ENCODE data around the gene LTBR. TPM values are rescaled to one million over a fixed set of nuclear protein-coding genes. Genes with fewer than 3 reads are reported as not detected.
A peak's percentile ranks its signal among the peaks of the same experiment; 100 is the strongest.

The LTBR gene
- total RNA-seq, 1 experiment from 2014 or later, result 128 TPM

GRCh38 chr12:6362403-6362802 lies 21.6 kb upstream of the LTBR start:
- in situ Hi-C loops (cut with HindIII; ENCODE audit: low pct_unique_long_range_greater_than_20kb, low sequenced_read_pairs), result no loop called here
- no peak for DNase-seq (ENCODE audit: low read depth, low spot score)

- in situ Hi-C loops (cut with HindIII; ENCODE audit: low pct_unique_long_range_greater_than_20kb, low sequenced_read_pairs), result no loop called here
- no peak for DNase-seq (ENCODE audit: low read depth, low spot score)
These were observed 21.0 kb upstream of the LTBR start for GRCh38 chr12:6363010-6363329.

- in situ Hi-C loops (cut with HindIII; ENCODE audit: low pct_unique_long_range_greater_than_20kb, low sequenced_read_pairs), result no loop called here
- DNase-seq (ENCODE audit: low read depth, low spot score), result peak; percentile 62
These were observed 20.5 kb upstream of the LTBR start for GRCh38 chr12:6363330-6364043.

GRCh38 chr12:6364044-6364374 lies 20.0 kb upstream of the LTBR start:
- in situ Hi-C loops (cut with HindIII; ENCODE audit: low pct_unique_long_range_greater_than_20kb, low sequenced_read_pairs), result no loop called here
- no peak for DNase-seq (ENCODE audit: low read depth, low spot score)

- DNase-seq (ENCODE audit: low read depth, low spot score), result peak; percentile 52
- in situ Hi-C loops (cut with HindIII; ENCODE audit: low pct_unique_long_range_greater_than_20kb, low sequenced_read_pairs), result no loop called here
These were observed 16.6 kb upstream of the LTBR start for GRCh38 chr12:6367065-6367968.

GRCh38 chr12:6367969-6368892 lies 15.7 kb upstream of the LTBR start:
- no peak for DNase-seq (ENCODE audit: low read depth, low spot score)
- in situ Hi-C loops (cut with HindIII; ENCODE audit: low pct_unique_long_range_greater_than_20kb, low sequenced_read_pairs), result no loop called here

- in situ Hi-C loops (cut with HindIII; ENCODE audit: low pct_unique_long_range_greater_than_20kb, low sequenced_read_pairs), result no loop called here
- DNase-seq (ENCODE audit: low read depth, low spot score), result no peak
These were observed 14.9 kb upstream of the LTBR start for GRCh38 chr12:6368906-6369525.

- in situ Hi-C loops (cut with HindIII; ENCODE audit: low pct_unique_long_range_greater_than_20kb, low sequenced_read_pairs), result no loop called here
- DNase-seq (ENCODE audit: low read depth, low spot score), result no peak
These were observed 13.9 kb upstream of the LTBR start for GRCh38 chr12:6369916-6370575.

- in situ Hi-C loops (cut with HindIII; ENCODE audit: low pct_unique_long_range_greater_than_20kb, low sequenced_read_pairs), result no loop called here
- no peak for DNase-seq (ENCODE audit: low read depth, low spot score)
These were observed 13.4 kb upstream of the LTBR start for GRCh38 chr12:6370576-6370935.

GRCh38 chr12:6370994-6371754 lies 12.8 kb upstream of the LTBR start:
- no peak for DNase-seq (ENCODE audit: low read depth, low spot score)
- in situ Hi-C loops (cut with HindIII; ENCODE audit: low pct_unique_long_range_greater_than_20kb, low sequenced_read_pairs), result no loop called here

- in situ Hi-C loops (cut with HindIII; ENCODE audit: low pct_unique_long_range_greater_than_20kb, low sequenced_read_pairs), result no loop called here
- peak; percentile 63 for DNase-seq (ENCODE audit: low read depth, low spot score)
These were observed 11.5 kb upstream of the LTBR start for GRCh38 chr12:6372403-6373003.

GRCh38 chr12:6373022-6373787 lies 10.8 kb upstream of the LTBR start:
- no peak for DNase-seq (ENCODE audit: low read depth, low spot score)
- in situ Hi-C loops (cut with HindIII; ENCODE audit: low pct_unique_long_range_greater_than_20kb, low sequenced_read_pairs), result no loop called here

- in situ Hi-C loops (cut with HindIII; ENCODE audit: low pct_unique_long_range_greater_than_20kb, low sequenced_read_pairs), result no loop called here
- DNase-seq (ENCODE audit: low read depth, low spot score), result no peak
These were observed 9.8 kb upstream of the LTBR start for GRCh38 chr12:6374028-6374785.

- no peak for DNase-seq (ENCODE audit: low read depth, low spot score)
- in situ Hi-C loops (cut with HindIII; ENCODE audit: low pct_unique_long_range_greater_than_20kb, low sequenced_read_pairs), result no loop called here
These were observed 9.2 kb upstream of the LTBR start for GRCh38 chr12:6374786-6375160.

Data from SK-MEL-5 (cell line).